Endometrium (tissue), 2 donors: ENCODE results near the gene APOM.
A peak's percentile ranks its signal among the peaks of the same experiment; 100 is the strongest.

ENCODE experiments used
- FAIRE-seq: peaks from 2 replicates; lab custom pipeline; 2012; peaks lifted over from hg19 to GRCh38; lab: Jason Lieb, UNC
- donor health status: control.
- donor health status: control.

Gene APOM

GRCh38 chr6:31655349-31656237 lies at the start of gene APOM:
Gene APOM (plus strand): TSS chr6:31655894. CDS start chr6:31655967, 73 bp downstream.
- FAIRE-seq, result no peak

GRCh38 chr6:31607317-31607716 lies 48.4 kb upstream of the APOM start:
- no peak for FAIRE-seq

- FAIRE-seq, result no peak
Observed at GRCh38 chr6:31609519-31610406, 45.9 kb upstream of the APOM start.

GRCh38 chr6:31610968-31611367 lies 44.7 kb upstream of the APOM start:
- FAIRE-seq, result no peak

GRCh38 chr6:31614075-31614619 lies 41.5 kb upstream of the APOM start:
- no peak for FAIRE-seq

GRCh38 chr6:31614684-31615578 lies 40.8 kb upstream of the APOM start, which contains the start of gene AIF1:
Gene AIF1 (plus strand): TSS chr6:31615234. CDS start chr6:31615330, 96 bp downstream.
- no peak for FAIRE-seq

- FAIRE-seq, result no peak
Observed at GRCh38 chr6:31615748-31616147, 39.9 kb upstream of the APOM start.

- no peak for FAIRE-seq
Observed at GRCh38 chr6:31617010-31617409, 38.7 kb upstream of the APOM start.

- FAIRE-seq, result peak; percentile 98
Observed at GRCh38 chr6:31619805-31620585, 35.7 kb upstream of the APOM start.

- FAIRE-seq, result no peak
Observed at GRCh38 chr6:31620586-31621319, 34.9 kb upstream of the APOM start, which contains the start of gene PRRC2A. Gene PRRC2A (plus strand): TSS chr6:31620715. CDS start chr6:31622790, 2,075 bp downstream.

- no peak for FAIRE-seq
Observed at GRCh38 chr6:31621320-31621939, 34.3 kb upstream of the APOM start.

- no peak for FAIRE-seq
Observed at GRCh38 chr6:31621991-31622390, 33.7 kb upstream of the APOM start.

GRCh38 chr6:31622684-31623091 lies 33.0 kb upstream of the APOM start:
- FAIRE-seq, result no peak

GRCh38 chr6:31624070-31624469 lies 31.6 kb upstream of the APOM start:
- FAIRE-seq, result no peak

- FAIRE-seq, result no peak
Observed at GRCh38 chr6:31626952-31627351, 28.7 kb upstream of the APOM start.

GRCh38 chr6:31627690-31628287 lies 27.9 kb upstream of the APOM start:
- no peak for FAIRE-seq

- no peak for FAIRE-seq
Observed at GRCh38 chr6:31629014-31629413, 26.7 kb upstream of the APOM start.

- FAIRE-seq, result no peak
Observed at GRCh38 chr6:31630177-31630934, 25.3 kb upstream of the APOM start.
